ENCODE data around the gene RNASE1.

RNASE1 gene

GRCh38 chr14:20841096-20841495 is 38.5 kb upstream of the RNASE1 start (continued):
- TF ChIP-seq REST (tag by site-specific recombination; IDR thresholded peaks at IDR 0.05) (no peak), ZNF362 (tag by site-specific recombination; IDR thresholded peaks at IDR 0.05) (no peak)

- Histone ChIP-seq H3K4me1 (ENCODE audit: control insufficient read depth, insufficient read depth, low read length) (no peaks in the 10 kb centered on the region), H3K36me3 (ENCODE audit: control insufficient read depth in 2 of 2, insufficient read depth in 1 of 2, low read length in 2 of 2) (no peaks in the 10 kb centered on the region), H3K27ac (ENCODE audit: extremely low read depth, low read depth, low read length) (no peak overlapping the region), H3K4me3 (ENCODE audit: low read depth, low read length) (no peak overlapping the region), H3K9me3 (ENCODE audit: control insufficient read depth, insufficient read depth, low read depth, low read length) (no peaks in the 10 kb centered on the region)
- POLR2A ChIA-PET, result no interaction called here
- CTCF ChIA-PET, result interaction anchor here (0.5 kb wide), 1 partner anchor 126 kb away, joined by 6 read pairs; no protein-coding TSS in a partner anchor
- TF ChIP-seq ZNF423 (tag by site-specific recombination; IDR thresholded peaks at IDR 0.05) (no peak), HIC1 (tag by site-specific recombination; IDR thresholded peaks at IDR 0.05) (no peak), ZNF518A (tag by site-specific recombination; conservative IDR thresholded peaks at IDR 0.05; ENCODE audit: low read depth) (no peak), PRDM10 (tag by site-specific recombination; IDR thresholded peaks at IDR 0.05) (no peak), PATZ1 (tag by site-specific recombination; IDR thresholded peaks at IDR 0.05) (no peak), ZNF266 (tag by site-specific recombination; IDR thresholded peaks at IDR 0.05; ENCODE audit: low read depth) (no peak), PBX3 (CRISPR knock-in tag; IDR thresholded peaks at IDR 0.05) (no peak), SP3 (tag by site-specific recombination; IDR thresholded peaks at IDR 0.05) (no peak)
Measured at GRCh38 chr14:20837831-20838230, 35.2 kb upstream of the RNASE1 start.

All from HEK293 (cell line).